HepG2 (cell line): ENCODE data around the gene VWA7. TPM values are rescaled to one million over a fixed set of nuclear protein-coding genes. Genes with fewer than 3 reads are reported as not detected.

Experiments
- AGO2 ChIP-seq: fragments of 200-400 bp; formaldehyde crosslinking; optimal IDR thresholded peaks from 2 replicates; pipeline ENCODE3; 2017; ENCODE audit warnings: mild to moderate bottlenecking, low read depth, low read length, moderate library complexity
- ARNT2 ChIP-seq: sonication (generic); formaldehyde crosslinking; IDR thresholded peaks from 2 replicates; pipeline ENCODE4 v1.8.0; 2022; ENCODE audit warnings: mild to moderate bottlenecking, low read depth, missing genetic modification reagents, moderate library complexity
- CREBL2 ChIP-seq: sonication (generic); formaldehyde crosslinking; IDR thresholded peaks from 2 replicates; pipeline ENCODE4 v1.8.1; 2023; ENCODE audit warnings: missing genetic modification reagents, mild to moderate bottlenecking, borderline replicate concordance
- CREM ChIP-seq, 2 experiments: sonication (generic) in 1 of 2; formaldehyde crosslinking in 1 of 2; IDR thresholded peaks; 2 replicates each; pipeline versions ENCODE4 v1.4.0 to v1.6.1; 2016 to 2020; ENCODE audit warnings: antibody characterized with exemption in 1 of 2, mild to moderate bottlenecking in 1 of 2, missing genetic modification reagents in 1 of 2
- DMTF1 ChIP-seq: sonication (generic); formaldehyde crosslinking; IDR thresholded peaks from 2 replicates; pipeline ENCODE4 v1.4.0; 2020; ENCODE audit warnings: mild to moderate bottlenecking, missing genetic modification reagents
- EEA1 ChIP-seq: sonication (generic); formaldehyde crosslinking; IDR thresholded peaks from 2 replicates; pipeline ENCODE4 v1.5.1; 2020; ENCODE audit warnings: mild to moderate bottlenecking, missing genetic modification reagents, borderline replicate concordance
- FOXJ3 ChIP-seq: sonication (generic); formaldehyde crosslinking; IDR thresholded peaks from 2 replicates; pipeline ENCODE4 v1.4.0; 2020; ENCODE audit warnings: missing genetic modification reagents, mild to moderate bottlenecking, borderline replicate concordance
- HOXA3 ChIP-seq: sonication (generic); formaldehyde crosslinking; IDR thresholded peaks from 2 replicates; pipeline ENCODE4 v1.5.0; 2020; ENCODE audit warnings: missing genetic modification reagents
- KDM2A ChIP-seq: sonication (generic); formaldehyde crosslinking; IDR thresholded peaks from 2 replicates; pipeline ENCODE4 v1.4.0; 2020; ENCODE audit warnings: low read depth, missing genetic modification reagents, borderline replicate concordance
- MYPOP ChIP-seq: sonication (generic); formaldehyde crosslinking; IDR thresholded peaks from 2 replicates; pipeline ENCODE4 v1.8.1; 2023; ENCODE audit warnings: mild to moderate bottlenecking, moderate library complexity, missing genetic modification reagents
- NR1H2 ChIP-seq: sonication (generic); formaldehyde crosslinking; IDR thresholded peaks from 2 replicates; pipeline ENCODE4 v1.8.1; 2022; ENCODE audit warnings: low read depth, missing genetic modification reagents, borderline replicate concordance
- NR3C1 ChIP-seq: sonication (generic); formaldehyde crosslinking; IDR thresholded peaks from 2 replicates; pipeline ENCODE4 v1.4.0; 2020; ENCODE audit warnings: missing genetic modification reagents
- POLR2AphosphoS5 ChIP-seq: IDR thresholded peaks from 2 replicates; pipeline ENCODE4 v1.6.1; 2012; ENCODE audit warnings: low read depth, low read length
- RARG ChIP-seq: sonication (generic); formaldehyde crosslinking; IDR thresholded peaks from 2 replicates; pipeline ENCODE4 v1.4.0; 2020; ENCODE audit warnings: low read depth, mild to moderate bottlenecking, missing genetic modification reagents
- SAP130 ChIP-seq: IDR thresholded peaks from 2 replicates; pipeline ENCODE4 v1.6.1; 2016; ENCODE audit warnings: low read depth
- SKI ChIP-seq: fragments of 450-650 bp; IDR thresholded peaks from one replicate; pipeline ENCODE4 v1.6.1; 2018; ENCODE audit warnings: mild to moderate bottlenecking; ENCODE audit not compliant: partially characterized antibody
- ZNF354B ChIP-seq: sonication (generic); formaldehyde crosslinking; IDR thresholded peaks from 2 replicates; pipeline ENCODE4 v1.8.0; 2022; ENCODE audit warnings: mild to moderate bottlenecking, missing genetic modification reagents
- ZNF614 ChIP-seq: IDR thresholded peaks from 2 replicates; pipeline ENCODE4 v1.6.1; 2018; ENCODE audit warnings: missing biosample characterization, missing genetic modification reagents, inconsistent platforms, borderline replicate concordance
- ZNF660 ChIP-seq: sonication (generic); formaldehyde crosslinking; IDR thresholded peaks from 2 replicates; pipeline ENCODE4 v1.5.1; 2020; ENCODE audit warnings: mild to moderate bottlenecking, low read depth, missing genetic modification reagents, borderline replicate concordance
- ZNF75D ChIP-seq: sonication (generic); formaldehyde crosslinking; IDR thresholded peaks from 2 replicates; pipeline ENCODE4 v1.8.1; 2023; ENCODE audit warnings: missing genetic modification reagents, mild to moderate bottlenecking, borderline replicate concordance
- polyA plus RNA-seq, 8 experiments: library from polyadenylated mRNA; depleted of rRNA in 3 of 8; stranded (reverse) in 7 of 8; unstranded in 1 of 8; fragments of >200 nt; fragmentation: Illumina TruSeq in 4 of 8; extraction: Trizol in 4 of 8; gene quantifications; 2 replicates each; pipeline versions ENCODE4 v1.2.1 to v1.2.3, GENCODE V29; 2011 to 2016; ENCODE audit warnings: low read depth in 4 of 8, missing spikeins in 1 of 8, mixed read lengths in 1 of 8; ENCODE audit not compliant: insufficient read depth in 1 of 8
- total RNA-seq, 5 experiments: library from RNA; depleted of rRNA; stranded (reverse); fragments of >200 nt; fragmentation: Illumina TruSeq; extraction: Trizol; gene quantifications; 2 replicates each; pipeline ENCODE4 v1.2.3, GENCODE V29; 2016; ENCODE audit warnings: low read depth in 1 of 5
- TF ChIP-seq, protein P1 (sequence below): sonication (generic); formaldehyde crosslinking; IDR thresholded peaks from 2 replicates; pipeline ENCODE4 v1.4.0; 2020; ENCODE audit warnings: mild to moderate bottlenecking, missing genetic modification reagents
- TF ChIP-seq, protein P2 (sequence below): sonication (generic); formaldehyde crosslinking; IDR thresholded peaks from 2 replicates; pipeline ENCODE4 v1.4.0; 2020; ENCODE audit warnings: missing genetic modification reagents

VWA7 gene
- total and polyA plus RNA-seq, 2 of the 13 experiments (the other 11 are each of a cell fraction or from before 2014, with no cell fraction given) = 0.86 to 3.3 TPM

DNA sequence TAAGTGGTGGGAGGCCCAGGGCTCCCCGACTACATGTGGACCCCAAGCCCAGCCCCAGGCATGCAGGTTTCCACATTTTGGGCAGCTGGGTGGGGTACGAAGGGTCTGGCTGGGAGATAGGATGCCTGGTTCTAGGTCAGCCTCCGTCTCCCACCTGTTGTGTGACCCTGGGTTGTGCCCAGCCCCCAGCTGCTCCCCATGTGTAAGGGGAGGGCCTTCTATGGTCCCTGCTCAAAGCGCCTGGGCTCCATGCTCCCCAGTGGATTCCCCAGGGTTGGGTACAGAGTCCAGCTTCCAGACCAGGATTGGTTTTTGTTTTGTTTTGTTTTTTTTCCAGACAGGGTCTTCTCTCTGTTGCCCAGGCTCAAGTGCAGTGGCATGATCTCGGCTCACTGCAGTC, 1.1 kb upstream of the VWA7 start (continued):
- TF ChIP-seq DMTF1 (CRISPR knock-in tag) (no peak), CREBL2 (CRISPR knock-in tag) (no peak), NR1H2 (CRISPR knock-in tag) (no peak), SAP130 (CRISPR knock-in tag) (peak; percentile 64), ZNF354B (CRISPR knock-in tag) (no peak), ARNT2 (CRISPR knock-in tag) (no peak), POLR2AphosphoS5 (no peak), HOXA3 (CRISPR knock-in tag) (peak; percentile 45; the same call in 1 of the 2 replicates), NR3C1 (CRISPR knock-in tag) (no peak), MYPOP (no peak), ZNF75D (CRISPR knock-in tag) (no peak), CREM (IDR thresholded peaks at IDR 0.05) (no peak), CREM (CRISPR knock-in tag; IDR thresholded peaks at IDR 0.05) (no peak), ZNF660 (CRISPR knock-in tag) (no peak), KDM2A (CRISPR knock-in tag) (0 out of 2 replicates have a peak, but pooled peaks have one; percentile 23), FOXJ3 (CRISPR knock-in tag) (0 out of 2 replicates have a peak, but pooled peaks have one; percentile 47), RARG (CRISPR knock-in tag) (0 out of 2 replicates have a peak, but pooled peaks have one; percentile 37), SKI (no peak), ZNF614 (CRISPR knock-in tag) (0 out of 2 replicates have a peak, but pooled peaks have one; percentile 31), AGO2 (peak; percentile 50), EEA1 (CRISPR knock-in tag) (0 out of 2 replicates have a peak, but pooled peaks have one; percentile 41)
- TF ChIP-seq, protein P1, sequence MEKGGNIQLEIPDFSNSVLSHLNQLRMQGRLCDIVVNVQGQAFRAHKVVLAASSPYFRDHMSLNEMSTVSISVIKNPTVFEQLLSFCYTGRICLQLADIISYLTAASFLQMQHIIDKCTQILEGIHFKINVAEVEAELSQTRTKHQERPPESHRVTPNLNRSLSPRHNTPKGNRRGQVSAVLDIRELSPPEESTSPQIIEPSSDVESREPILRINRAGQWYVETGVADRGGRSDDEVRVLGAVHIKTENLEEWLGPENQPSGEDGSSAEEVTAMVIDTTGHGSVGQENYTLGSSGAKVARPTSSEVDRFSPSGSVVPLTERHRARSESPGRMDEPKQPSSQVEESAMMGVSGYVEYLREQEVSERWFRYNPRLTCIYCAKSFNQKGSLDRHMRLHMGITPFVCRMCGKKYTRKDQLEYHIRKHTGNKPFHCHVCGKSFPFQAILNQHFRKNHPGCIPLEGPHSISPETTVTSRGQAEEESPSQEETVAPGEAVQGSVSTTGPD (CRISPR knock-in tag) = no peak
- TF ChIP-seq, protein P2, sequence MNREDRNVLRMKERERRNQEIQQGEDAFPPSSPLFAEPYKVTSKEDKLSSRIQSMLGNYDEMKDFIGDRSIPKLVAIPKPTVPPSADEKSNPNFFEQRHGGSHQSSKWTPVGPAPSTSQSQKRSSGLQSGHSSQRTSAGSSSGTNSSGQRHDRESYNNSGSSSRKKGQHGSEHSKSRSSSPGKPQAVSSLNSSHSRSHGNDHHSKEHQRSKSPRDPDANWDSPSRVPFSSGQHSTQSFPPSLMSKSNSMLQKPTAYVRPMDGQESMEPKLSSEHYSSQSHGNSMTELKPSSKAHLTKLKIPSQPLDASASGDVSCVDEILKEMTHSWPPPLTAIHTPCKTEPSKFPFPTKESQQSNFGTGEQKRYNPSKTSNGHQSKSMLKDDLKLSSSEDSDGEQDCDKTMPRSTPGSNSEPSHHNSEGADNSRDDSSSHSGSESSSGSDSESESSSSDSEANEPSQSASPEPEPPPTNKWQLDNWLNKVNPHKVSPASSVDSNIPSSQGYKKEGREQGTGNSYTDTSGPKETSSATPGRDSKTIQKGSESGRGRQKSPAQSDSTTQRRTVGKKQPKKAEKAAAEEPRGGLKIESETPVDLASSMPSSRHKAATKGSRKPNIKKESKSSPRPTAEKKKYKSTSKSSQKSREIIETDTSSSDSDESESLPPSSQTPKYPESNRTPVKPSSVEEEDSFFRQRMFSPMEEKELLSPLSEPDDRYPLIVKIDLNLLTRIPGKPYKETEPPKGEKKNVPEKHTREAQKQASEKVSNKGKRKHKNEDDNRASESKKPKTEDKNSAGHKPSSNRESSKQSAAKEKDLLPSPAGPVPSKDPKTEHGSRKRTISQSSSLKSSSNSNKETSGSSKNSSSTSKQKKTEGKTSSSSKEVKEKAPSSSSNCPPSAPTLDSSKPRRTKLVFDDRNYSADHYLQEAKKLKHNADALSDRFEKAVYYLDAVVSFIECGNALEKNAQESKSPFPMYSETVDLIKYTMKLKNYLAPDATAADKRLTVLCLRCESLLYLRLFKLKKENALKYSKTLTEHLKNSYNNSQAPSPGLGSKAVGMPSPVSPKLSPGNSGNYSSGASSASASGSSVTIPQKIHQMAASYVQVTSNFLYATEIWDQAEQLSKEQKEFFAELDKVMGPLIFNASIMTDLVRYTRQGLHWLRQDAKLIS (CRISPR knock-in tag) = no peak
